ENCODE data around the gene MPPED2. TPM values are rescaled to one million over a fixed set of nuclear protein-coding genes. Genes with fewer than 3 reads are reported as not detected.
A peak's percentile ranks its signal among the peaks of the same experiment; 100 is the strongest.

The MPPED2 gene
- total and polyA plus RNA-seq, 2 of the 13 experiments (the other 11 are each of a cell fraction or from before 2014, with no cell fraction given): not detected

DNA sequence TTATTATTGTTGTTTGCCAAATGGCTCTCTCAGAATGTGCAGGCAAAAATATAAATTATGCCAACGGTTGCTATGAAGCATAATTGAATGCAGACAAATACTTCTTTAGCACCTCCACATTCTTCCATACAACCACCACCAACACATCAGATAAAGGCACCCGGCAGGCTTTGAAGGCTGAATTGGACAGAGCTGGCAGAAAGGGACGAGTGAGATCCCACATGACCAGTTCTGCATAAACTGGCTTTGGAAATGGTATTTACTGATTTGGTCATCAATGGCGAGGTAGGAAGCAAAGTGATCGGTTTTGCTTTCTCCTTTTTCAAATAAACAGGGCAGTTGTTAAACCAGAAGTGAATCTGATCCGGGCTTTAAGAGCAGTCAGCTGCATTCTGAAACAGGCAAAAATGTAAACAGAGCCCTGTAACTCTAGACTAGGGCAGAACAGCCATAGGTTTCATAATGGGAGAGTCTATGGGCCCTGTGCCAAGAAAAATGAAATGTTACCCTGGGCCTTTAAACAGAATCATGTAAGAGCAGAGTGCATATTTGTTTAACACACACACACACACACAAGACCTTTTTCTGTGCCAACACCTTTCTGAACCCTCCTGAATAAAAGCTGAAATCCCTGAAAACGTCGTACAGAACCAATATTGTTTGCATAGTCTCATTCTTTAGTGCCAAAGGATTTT is 97.7 kb downstream of the MPPED2 start:
- H3K4me1 ChIP-seq (ENCODE audit: insufficient read depth, low read length): peaks cover 32% of the 10 kb centered on the region
- ChIA-PET CTCF (ENCODE audit: low intra/inter-chr PET ratio, low total read pairs) (no interaction called here), POLR2A (interaction anchor here (1.2 kb wide), 1 partner anchor 165 kb away, joined by 4 read pairs; the partner anchor contains the start of gene ARL14EP)
- WGBS (ENCODE audit: low lambda C conversion rate): under 1% methylated on average over 8 of the region's 8 CpGs
- H3K79me2 ChIP-seq (ENCODE audit: insufficient read depth, low read length): no peaks in the 10 kb centered on the region
- peak; percentile 76 for FAIRE-seq
- H2AFZ ChIP-seq (ENCODE audit: low read length): no peak overlapping the region
- H3K27me3 ChIP-seq (ENCODE audit: control insufficient read depth in 1 of 2, insufficient read depth in 2 of 2, low read length in 2 of 2): no peaks in the 10 kb centered on the region
- H4K20me1 ChIP-seq (ENCODE audit: insufficient read depth, low read length): no peaks in the 10 kb centered on the region
- in situ Hi-C loops (cut with HindIII; ENCODE audit: extremely low pct_ligation_motif_present, low pct_unique_long_range_greater_than_20kb) (no loop called here), intact Hi-C loops (cut with micrococcal nuclease; ENCODE audit: unreplicated experiment) (no loop called here)
- peak; percentile 93 for DNase-seq (ENCODE audit: low spot score)
- H3K4me2 ChIP-seq (ENCODE audit: low read depth, low read length): peak overlapping the region; percentile 70
- H3K9ac ChIP-seq (ENCODE audit: insufficient read depth, low read depth, low read length): no peak overlapping the region
- BruUV-seq (replicated peaks): no TSS peak
- H3K9me3 ChIP-seq (ENCODE audit: low read length): no peaks in the 10 kb centered on the region
- ATAC-seq: peak; percentile 96
- peak overlapping the region; percentile 32 to 52 (median 38); a peak in 5 of 6 replicates for H3K4me3 ChIP-seq (replicated peaks in 1 of 3; ENCODE audit: insufficient read depth in 1 of 3, low read depth in 2 of 3, low read length in 3 of 3)
- no peaks in the 10 kb centered on the region for H3K36me3 ChIP-seq (replicated peaks in 1 of 2; ENCODE audit: control insufficient read depth in 1 of 2, insufficient read depth in 2 of 2, low read length in 2 of 2)
- H3K27ac ChIP-seq (ENCODE audit: extremely low read length, insufficient read depth, low read length): peak overlapping the region; percentile 46
- TF ChIP-seq ETV5 (CRISPR knock-in tag; IDR thresholded peaks at IDR 0.05; ENCODE audit: borderline replicate concordance): no peak
- TF ChIP-seq ATM (IDR thresholded peaks at IDR 0.05; ENCODE audit: borderline replicate concordance): no peak
- TF ChIP-seq SCMH1 (CRISPR knock-in tag; IDR thresholded peaks at IDR 0.05; ENCODE audit: borderline replicate concordance): no peak
- no peak for TF ChIP-seq DNMT3B (CRISPR knock-in tag; conservative IDR thresholded peaks at IDR 0.05)
- no peak for TF ChIP-seq BRD4 (CRISPR knock-in tag; IDR thresholded peaks at IDR 0.05)
- no peak for TF ChIP-seq MED13 (CRISPR knock-in tag; IDR thresholded peaks at IDR 0.05)
- TF ChIP-seq ZBTB46 (CRISPR knock-in tag; IDR thresholded peaks at IDR 0.05; ENCODE audit: borderline replicate concordance): no peak
- TF ChIP-seq, protein P1, sequence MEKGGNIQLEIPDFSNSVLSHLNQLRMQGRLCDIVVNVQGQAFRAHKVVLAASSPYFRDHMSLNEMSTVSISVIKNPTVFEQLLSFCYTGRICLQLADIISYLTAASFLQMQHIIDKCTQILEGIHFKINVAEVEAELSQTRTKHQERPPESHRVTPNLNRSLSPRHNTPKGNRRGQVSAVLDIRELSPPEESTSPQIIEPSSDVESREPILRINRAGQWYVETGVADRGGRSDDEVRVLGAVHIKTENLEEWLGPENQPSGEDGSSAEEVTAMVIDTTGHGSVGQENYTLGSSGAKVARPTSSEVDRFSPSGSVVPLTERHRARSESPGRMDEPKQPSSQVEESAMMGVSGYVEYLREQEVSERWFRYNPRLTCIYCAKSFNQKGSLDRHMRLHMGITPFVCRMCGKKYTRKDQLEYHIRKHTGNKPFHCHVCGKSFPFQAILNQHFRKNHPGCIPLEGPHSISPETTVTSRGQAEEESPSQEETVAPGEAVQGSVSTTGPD (CRISPR knock-in tag; IDR thresholded peaks at IDR 0.05): no peak
- TF ChIP-seq RFXAP (CRISPR knock-in tag; IDR thresholded peaks at IDR 0.05; ENCODE audit: borderline replicate concordance): no peak
- no peak for TF ChIP-seq ZBTB49 (CRISPR knock-in tag; IDR thresholded peaks at IDR 0.05; ENCODE audit: borderline replicate concordance)
- TF ChIP-seq DR1 (CRISPR knock-in tag; IDR thresholded peaks at IDR 0.05): no peak
- no peak for TF ChIP-seq ZMAT3 (CRISPR knock-in tag; conservative IDR thresholded peaks at IDR 0.05)
- TF ChIP-seq RFXANK (CRISPR knock-in tag; IDR thresholded peaks at IDR 0.05): no peak
- TF ChIP-seq PBX3 (CRISPR knock-in tag; IDR thresholded peaks at IDR 0.05; ENCODE audit: borderline replicate concordance): no peak
- TF ChIP-seq KDM2A (CRISPR knock-in tag; IDR thresholded peaks at IDR 0.05; ENCODE audit: borderline replicate concordance, low read depth): no peak
- no peak for TF ChIP-seq SIN3B (IDR thresholded peaks at IDR 0.05; ENCODE audit: low read length)
- peak; percentile 82; the same call in 1 of the 2 replicates for TF ChIP-seq TFAP4 (IDR thresholded peaks at IDR 0.05; ENCODE audit: borderline replicate concordance, low read depth)
